ENCODE measurements around the gene TMEM175. TPM values are rescaled to one million over a fixed set of nuclear protein-coding genes. Genes with fewer than 3 reads are reported as not detected.

TMEM175 gene
- polyA plus RNA-seq, 1 donor (not counting 4 experiments of a cell fraction or from before 2014, with no cell fraction given): 23.2 TPM

- Histone ChIP-seq H3K27ac (ENCODE audit: control insufficient read depth, insufficient read depth, low read length) (no peak overlapping the region), H3K36me3 (ENCODE audit: control insufficient read depth in 2 of 2, extremely low read depth in 1 of 2, insufficient read depth in 2 of 2, low read length in 2 of 2) (peaks cover 0 to 9% of the 10 kb centered on the region in 2 experiments), H3K9me1 (ENCODE audit: control insufficient read depth, extremely low read depth, insufficient read depth, low read length) (peaks cover 3% of the 10 kb centered on the region), H3K27me3 (ENCODE audit: control insufficient read depth, extremely low read depth, insufficient read depth, low read length) (no peaks in the 10 kb centered on the region), H2AFZ (ENCODE audit: control insufficient read depth, low read length) (no peak overlapping the region), H3K79me2 (ENCODE audit: control insufficient read depth, insufficient read depth, low read length) (no peaks in the 10 kb centered on the region), H4K20me1 (ENCODE audit: control insufficient read depth, extremely low read depth, insufficient read depth, low read length) (peaks cover 6% of the 10 kb centered on the region), H3K4me1 (ENCODE audit: control insufficient read depth, extremely low read depth, insufficient read depth, low read length) (peaks cover 7% of the 10 kb centered on the region), H3K9ac (ENCODE audit: control insufficient read depth, extremely low read depth, insufficient read depth, low read length) (no peak overlapping the region), H3K4me3 (ENCODE audit: control insufficient read depth in 2 of 3, extremely low read depth in 1 of 3, insufficient read depth in 2 of 3, low read depth in 1 of 3, low read length in 3 of 3) (no peak overlapping the region), H3K4me2 (ENCODE audit: control insufficient read depth, extremely low read depth, insufficient read depth, low read depth, low read length) (no peak overlapping the region), H3K9me3 (ENCODE audit: control insufficient read depth, low read depth, low read length) (no peaks in the 10 kb centered on the region)
- FAIRE-seq (no peak), DNase-seq (ENCODE audit: low read depth, low spot score) (no peak)
- dilution Hi-C loops (cut with MboI; ENCODE audit: extremely low pct_ligation_motif_present, low sequenced_read_pairs): no loop called here
- TF ChIP-seq EZH2 (IDR thresholded peaks at IDR 0.05; ENCODE audit: low read length) (no peak), CTCF (optimal IDR thresholded peaks at IDR 0.05 in 1 of 3, IDR thresholded peaks at IDR 0.05 in 1 of 3, conservative IDR thresholded peaks at IDR 0.05 in 1 of 3; ENCODE audit: extremely low read depth in 1 of 3, insufficient read depth in 2 of 3, low read length in 3 of 3) (no peak)
These were observed 26.0 kb downstream of the TMEM175 start for GRCh38 chr4:958314-958665.

GRCh38 chr4:958696-959337 is 26.6 kb downstream of the TMEM175 start:
- Histone ChIP-seq H4K20me1 (ENCODE audit: control insufficient read depth, extremely low read depth, insufficient read depth, low read length) (peaks cover 6% of the 10 kb centered on the region), H3K79me2 (ENCODE audit: control insufficient read depth, insufficient read depth, low read length) (no peaks in the 10 kb centered on the region), H3K4me1 (ENCODE audit: control insufficient read depth, extremely low read depth, insufficient read depth, low read length) (peaks cover 7% of the 10 kb centered on the region), H3K27ac (ENCODE audit: control insufficient read depth, insufficient read depth, low read length) (no peak overlapping the region), H3K27me3 (ENCODE audit: control insufficient read depth, extremely low read depth, insufficient read depth, low read length) (no peaks in the 10 kb centered on the region), H2AFZ (ENCODE audit: control insufficient read depth, low read length) (no peak overlapping the region), H3K4me2 (ENCODE audit: control insufficient read depth, extremely low read depth, insufficient read depth, low read depth, low read length) (no peak overlapping the region), H3K9me1 (ENCODE audit: control insufficient read depth, extremely low read depth, insufficient read depth, low read length) (peaks cover 3% of the 10 kb centered on the region), H3K9me3 (ENCODE audit: control insufficient read depth, low read depth, low read length) (no peaks in the 10 kb centered on the region), H3K4me3 (ENCODE audit: control insufficient read depth in 2 of 3, extremely low read depth in 1 of 3, insufficient read depth in 2 of 3, low read depth in 1 of 3, low read length in 3 of 3) (no peak overlapping the region), H3K9ac (ENCODE audit: control insufficient read depth, extremely low read depth, insufficient read depth, low read length) (no peak overlapping the region), H3K36me3 (ENCODE audit: control insufficient read depth in 2 of 2, extremely low read depth in 1 of 2, insufficient read depth in 2 of 2, low read length in 2 of 2) (peaks cover 0 to 9% of the 10 kb centered on the region in 2 experiments)
- no peak for TF ChIP-seq EZH2 (IDR thresholded peaks at IDR 0.05; ENCODE audit: low read length)
- no peak for TF ChIP-seq CTCF (optimal IDR thresholded peaks at IDR 0.05 in 1 of 3, IDR thresholded peaks at IDR 0.05 in 1 of 3, conservative IDR thresholded peaks at IDR 0.05 in 1 of 3; ENCODE audit: extremely low read depth in 1 of 3, insufficient read depth in 2 of 3, low read length in 3 of 3)
- no peak for DNase-seq (ENCODE audit: low read depth, low spot score)
- dilution Hi-C loops (cut with MboI; ENCODE audit: extremely low pct_ligation_motif_present, low sequenced_read_pairs): no loop called here
- FAIRE-seq: no peak
